Calu3 (cell line): Measurements from ENCODE around the gene MEIS3. TPM values are rescaled to one million over a fixed set of nuclear protein-coding genes. Genes with fewer than 3 reads are reported as not detected.

Source experiments
- BruUV-seq: library from RNA; stranded (reverse); fragments of 400-500 nt; replicated peaks from 2 replicates; lab custom pipeline; 2021; lab: Mats Ljungman, UMichigan
- CTCF ChIA-PET: fragments of 300-600 bp; sonication (Branson Sonifier 250); formaldehyde crosslinking; loops from one replicate; lab custom pipeline; 2022; ENCODE audit warnings: antibody characterized with exemption; lab: Charles Lee
- DNase-seq: peaks from one replicate; pipeline ENCODE4 v3.0.0; 2022
- H3K27ac Mint-ChIP-seq: one replicate; pipeline ENCODE4 v1.8.0; 2022; ENCODE audit warnings: mixed read lengths; ENCODE audit not compliant: unreplicated experiment
- H3K27me3 Mint-ChIP-seq: one replicate; pipeline ENCODE4 v1.8.0; 2022; ENCODE audit warnings: mixed read lengths; ENCODE audit not compliant: unreplicated experiment
- H3K36me3 Mint-ChIP-seq: one replicate; pipeline ENCODE4 v1.8.0; 2022; ENCODE audit warnings: mild to moderate bottlenecking, moderate library complexity, mixed read lengths; ENCODE audit not compliant: insufficient read depth, unreplicated experiment
- H3K4me1 Mint-ChIP-seq: one replicate; pipeline ENCODE4 v1.8.0; 2022; ENCODE audit warnings: mild to moderate bottlenecking, low read depth, mixed read lengths; ENCODE audit not compliant: unreplicated experiment
- H3K4me3 Mint-ChIP-seq: one replicate; pipeline ENCODE4 v1.8.0; 2022; ENCODE audit warnings: mild to moderate bottlenecking, low read depth, moderate library complexity, mixed read lengths; ENCODE audit not compliant: unreplicated experiment
- H3K9me3 Mint-ChIP-seq: one replicate; pipeline ENCODE4 v1.8.0; 2022; ENCODE audit warnings: low read depth, mixed read lengths; ENCODE audit not compliant: unreplicated experiment
- intact Hi-C: fragments of 100-400 bp; cut with micrococcal nuclease; formaldehyde crosslinking; loops from one replicate; pipeline ENCODE4 v1.10.0; 2022; ENCODE audit not compliant: unreplicated experiment
- total RNA-seq: library from RNA; stranded (reverse); gene quantifications from 2 replicates; pipeline ENCODE4 v1.2.3, GENCODE V29; 2022
- TF ChIP-seq, protein P1 (sequence below): fragments of 200-600 bp; IDR thresholded peaks from one replicate; pipeline ENCODE4 v1.8.0; 2022; ENCODE audit warnings: antibody characterized with exemption; ENCODE audit not compliant: unreplicated experiment

The MEIS3 gene
- total RNA-seq, 1 experiment from 2014 or later: 0.87 TPM

DNA sequence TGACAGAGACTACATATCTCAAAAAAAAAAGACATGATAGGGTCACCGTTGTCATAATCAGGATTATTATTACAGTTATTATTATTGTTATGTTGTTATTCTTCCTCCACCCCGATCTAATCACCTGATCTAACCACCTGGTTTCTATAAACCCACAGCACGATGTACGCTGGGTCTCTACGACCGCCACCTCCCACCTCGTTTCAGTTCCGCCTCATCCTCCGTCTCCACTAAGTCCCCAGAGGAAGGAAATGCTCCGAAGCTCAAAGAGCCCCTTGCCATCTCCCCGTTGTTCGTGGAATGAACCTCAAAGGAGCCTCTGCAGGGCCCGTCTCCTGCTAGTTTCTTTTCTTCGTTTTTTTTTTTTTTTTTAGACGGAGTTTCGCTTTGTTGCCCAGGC, 15.9 kb upstream of the MEIS3 start:
- CTCF ChIA-PET: interaction anchor here (1.0 to 2.0 kb wide), 3 partner anchors 80 to 263 kb away, joined by 3 to 44 read pairs (median 10); partner anchors contain the start of gene NAPA
- TF ChIP-seq, protein P1, sequence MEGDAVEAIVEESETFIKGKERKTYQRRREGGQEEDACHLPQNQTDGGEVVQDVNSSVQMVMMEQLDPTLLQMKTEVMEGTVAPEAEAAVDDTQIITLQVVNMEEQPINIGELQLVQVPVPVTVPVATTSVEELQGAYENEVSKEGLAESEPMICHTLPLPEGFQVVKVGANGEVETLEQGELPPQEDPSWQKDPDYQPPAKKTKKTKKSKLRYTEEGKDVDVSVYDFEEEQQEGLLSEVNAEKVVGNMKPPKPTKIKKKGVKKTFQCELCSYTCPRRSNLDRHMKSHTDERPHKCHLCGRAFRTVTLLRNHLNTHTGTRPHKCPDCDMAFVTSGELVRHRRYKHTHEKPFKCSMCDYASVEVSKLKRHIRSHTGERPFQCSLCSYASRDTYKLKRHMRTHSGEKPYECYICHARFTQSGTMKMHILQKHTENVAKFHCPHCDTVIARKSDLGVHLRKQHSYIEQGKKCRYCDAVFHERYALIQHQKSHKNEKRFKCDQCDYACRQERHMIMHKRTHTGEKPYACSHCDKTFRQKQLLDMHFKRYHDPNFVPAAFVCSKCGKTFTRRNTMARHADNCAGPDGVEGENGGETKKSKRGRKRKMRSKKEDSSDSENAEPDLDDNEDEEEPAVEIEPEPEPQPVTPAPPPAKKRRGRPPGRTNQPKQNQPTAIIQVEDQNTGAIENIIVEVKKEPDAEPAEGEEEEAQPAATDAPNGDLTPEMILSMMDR: no peak
- Mint-ChIP-seq H3K4me3 (no peak overlapping the region), H3K27me3 (peaks cover 90% of the 10 kb centered on the region), H3K4me1 (peaks cover 12% of the 10 kb centered on the region), H3K27ac (no peak overlapping the region), H3K9me3 (no peaks in the 10 kb centered on the region), H3K36me3 (no peaks in the 10 kb centered on the region)
- intact Hi-C loops: no loop called here
- DNase-seq: no peak
- no TSS peak for BruUV-seq

DNA sequence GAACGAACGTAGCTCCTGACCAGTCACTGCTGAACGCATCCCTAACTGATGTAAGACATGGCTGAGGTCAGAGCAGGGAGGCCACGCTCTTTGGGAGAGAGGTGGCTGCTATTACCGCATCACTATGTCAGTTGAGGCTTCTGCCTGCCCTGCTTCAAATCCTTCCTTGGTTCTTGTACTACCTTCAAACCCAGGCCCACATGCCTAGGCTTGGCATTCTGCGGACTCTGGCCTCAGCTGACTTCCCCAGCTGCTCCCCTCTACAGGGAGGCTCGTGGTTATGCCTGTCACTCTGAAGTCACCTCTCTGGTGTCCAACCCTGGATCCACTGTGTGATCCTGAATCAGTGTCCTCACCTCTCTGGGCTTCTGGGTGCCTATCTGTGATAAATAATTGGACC, 14.8 kb upstream of the MEIS3 start:
- Mint-ChIP-seq H3K4me1 (peaks cover 12% of the 10 kb centered on the region), H3K27ac (no peak overlapping the region), H3K27me3 (peaks cover 79% of the 10 kb centered on the region), H3K9me3 (no peaks in the 10 kb centered on the region), H3K36me3 (no peaks in the 10 kb centered on the region), H3K4me3 (no peak overlapping the region)
- intact Hi-C loops: no loop called here
- CTCF ChIA-PET: interaction anchor here (0.8 to 1.6 kb wide), 3 partner anchors 262 to 265 kb away, joined by 3 to 4 read pairs (median 3); no protein-coding TSS in a partner anchor
- no peak for DNase-seq
- TF ChIP-seq, protein P1: no peak
- no TSS peak for BruUV-seq

DNA sequence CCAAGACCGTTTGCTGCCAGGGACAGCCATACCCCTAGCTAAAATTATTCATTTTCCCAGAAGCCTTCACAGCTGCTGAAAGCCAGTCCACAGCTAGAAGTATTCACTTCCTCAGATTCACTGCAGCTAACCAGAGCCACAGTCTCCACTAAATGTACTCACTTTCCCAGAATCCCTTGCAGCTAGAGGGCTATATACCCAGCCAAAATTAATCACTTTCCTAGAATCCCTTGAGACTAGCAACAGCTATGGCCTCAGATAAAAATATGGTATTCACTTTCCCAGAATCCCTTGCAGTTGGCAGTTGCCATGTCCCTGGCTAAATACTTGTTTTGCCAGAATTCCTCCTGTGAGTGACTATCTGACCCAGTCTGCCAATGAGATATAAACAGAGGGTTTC, 13.8 kb upstream of the MEIS3 start:
- BruUV-seq: no TSS peak
- intact Hi-C loops: no loop called here
- no peak overlapping the region for H3K4me3 Mint-ChIP-seq
- TF ChIP-seq, protein P1: no peak
- peaks cover 69% of the 10 kb centered on the region for H3K27me3 Mint-ChIP-seq
- H3K9me3 Mint-ChIP-seq: no peaks in the 10 kb centered on the region
- H3K27ac Mint-ChIP-seq: no peak overlapping the region
- H3K36me3 Mint-ChIP-seq: no peaks in the 10 kb centered on the region
- CTCF ChIA-PET: interaction anchor here (0.8 to 1.6 kb wide), 3 partner anchors 263 to 266 kb away, joined by 3 to 4 read pairs (median 3); no protein-coding TSS in a partner anchor
- H3K4me1 Mint-ChIP-seq: peaks cover 12% of the 10 kb centered on the region
- no peak for DNase-seq

DNA sequence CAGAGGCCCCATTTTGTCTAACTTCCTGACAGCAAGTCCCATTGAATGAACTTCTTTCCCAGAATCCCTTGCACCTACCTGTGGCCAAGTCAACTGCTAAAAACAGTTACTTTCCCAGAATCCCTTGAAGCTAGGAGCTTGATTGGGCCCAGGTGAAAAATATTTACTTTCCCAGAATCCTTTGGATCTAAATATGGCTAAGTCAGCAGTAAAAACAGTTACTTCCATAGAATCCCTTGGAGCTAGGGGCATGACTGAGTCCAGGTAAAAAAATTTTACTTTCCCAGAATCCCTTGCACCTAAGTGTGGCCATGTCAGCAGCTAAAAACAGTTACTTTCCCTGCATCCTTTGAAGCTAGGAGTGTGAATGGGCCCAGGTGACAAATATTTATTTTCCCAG, 13.2 kb upstream of the MEIS3 start:
- Mint-ChIP-seq H3K9me3 (no peaks in the 10 kb centered on the region), H3K27ac (no peak overlapping the region), H3K4me1 (peaks cover 10% of the 10 kb centered on the region), H3K27me3 (peaks cover 63% of the 10 kb centered on the region), H3K4me3 (no peak overlapping the region), H3K36me3 (no peaks in the 10 kb centered on the region)
- no TSS peak for BruUV-seq
- no peak for DNase-seq
- intact Hi-C loops: no loop called here
- TF ChIP-seq, protein P1: no peak
- CTCF ChIA-PET: interaction anchor here (1.0 kb wide), 1 partner anchor 264 kb away, joined by 3 read pairs; no protein-coding TSS in a partner anchor
